HG02610 (cell line): ENCODE measurements around the gene TYRP1.

Experiments used
- ATAC-seq: cut with Tn5 transposase; IDR thresholded peaks from one replicate; pipeline ENCODE4 v1.9.1; 2021; ENCODE audit warnings: mild to moderate bottlenecking, moderate library complexity; ENCODE audit not compliant: unreplicated experiment

Gene TYRP1

GRCh38 chr9:12730198-12730597 is 37.0 kb downstream of the TYRP1 start:
- no peak for ATAC-seq

GRCh38 chr9:12730927-12731326 is 37.7 kb downstream of the TYRP1 start:
- ATAC-seq, result no peak

GRCh38 chr9:12732971-12733370 is 39.8 kb downstream of the TYRP1 start:
- ATAC-seq, result no peak

GRCh38 chr9:12735665-12736064 is 42.5 kb downstream of the TYRP1 start:
- ATAC-seq, result peak; percentile 74

GRCh38 chr9:12737871-12738270 is 44.7 kb downstream of the TYRP1 start:
- no peak for ATAC-seq

GRCh38 chr9:12739014-12739652 is 45.9 kb downstream of the TYRP1 start:
- ATAC-seq, result no peak

GRCh38 chr9:12740845-12741244 is 47.7 kb downstream of the TYRP1 start:
- ATAC-seq, result no peak

- ATAC-seq, result no peak
Observed at GRCh38 chr9:12748016-12748415, 54.8 kb downstream of the TYRP1 start.

- ATAC-seq, result no peak
Observed at GRCh38 chr9:12748954-12749353, 55.8 kb downstream of the TYRP1 start.

- ATAC-seq, result no peak
Observed at GRCh38 chr9:12753931-12754330, 60.7 kb downstream of the TYRP1 start.

GRCh38 chr9:12759761-12760160 is 66.6 kb downstream of the TYRP1 start:
- ATAC-seq, result no peak
